ENCODE data around the gene NUBPL.
"Not testable (repeated sequence)": the region's sequence is repeated elsewhere in the genome, so short reads cannot be mapped to it uniquely, and the experiment has no call there.

Gene NUBPL

GRCh38 chr14:31749275-31749674 lies 188.1 kb downstream of the NUBPL start:
- DNase-seq: no peak

GRCh38 chr14:31751047-31751446 lies 189.8 kb downstream of the NUBPL start:
- DNase-seq: not testable (repeated sequence)

GRCh38 chr14:31752867-31753661 lies 191.9 kb downstream of the NUBPL start:
- no peak for DNase-seq

- no peak for DNase-seq
These were observed 197.7 kb downstream of the NUBPL start for GRCh38 chr14:31758941-31759340.

- no peak for DNase-seq
These were observed 199.1 kb downstream of the NUBPL start for GRCh38 chr14:31760277-31760676.

- DNase-seq: no peak
These were observed 200.1 kb downstream of the NUBPL start for GRCh38 chr14:31761325-31761724.

- DNase-seq: no peak
These were observed 201.8 kb downstream of the NUBPL start for GRCh38 chr14:31763041-31763440.

- DNase-seq: no peak
These were observed 205.2 kb downstream of the NUBPL start for GRCh38 chr14:31766315-31766892.

- no peak for DNase-seq
These were observed 207.2 kb downstream of the NUBPL start for GRCh38 chr14:31768355-31768754.

GRCh38 chr14:31770271-31770670 lies 209.1 kb downstream of the NUBPL start:
- DNase-seq: no peak

- no peak for DNase-seq
These were observed 213.4 kb downstream of the NUBPL start for GRCh38 chr14:31774567-31774966.

GRCh38 chr14:31777312-31777711 lies 216.1 kb downstream of the NUBPL start:
- DNase-seq: no peak

GRCh38 chr14:31781578-31781977 lies 220.4 kb downstream of the NUBPL start:
- no peak for DNase-seq

- DNase-seq: no peak
These were observed 224.4 kb downstream of the NUBPL start for GRCh38 chr14:31785574-31785973.

- no peak for DNase-seq
These were observed 226.2 kb downstream of the NUBPL start for GRCh38 chr14:31787377-31787776.

- no peak for DNase-seq
These were observed 227.1 kb downstream of the NUBPL start for GRCh38 chr14:31788340-31788739.

GRCh38 chr14:31792726-31793125 lies 231.5 kb downstream of the NUBPL start:
- DNase-seq: no peak

GRCh38 chr14:31797946-31798345 lies 236.7 kb downstream of the NUBPL start:
- DNase-seq: not testable (repeated sequence)

- no peak for DNase-seq
These were observed 241.6 kb downstream of the NUBPL start for GRCh38 chr14:31802838-31803237.

GRCh38 chr14:31806249-31806648 lies 245.0 kb downstream of the NUBPL start:
- DNase-seq: no peak

GRCh38 chr14:31811693-31812628 lies 250.8 kb downstream of the NUBPL start:
- not testable (repeated sequence) for DNase-seq

GRCh38 chr14:31813724-31814490 lies 252.7 kb downstream of the NUBPL start:
- DNase-seq: not testable (repeated sequence)

GRCh38 chr14:31819281-31819680 lies 258.1 kb downstream of the NUBPL start:
- DNase-seq: no peak

Data from activated effector memory CD4-positive, alpha-beta T cell treated with Interleukin-2 at 50 U/mL for 16 hours (primary cell).